DOHH2 (cell line): ENCODE measurements around the gene LRPPRC.

ENCODE experiments used
- H3F3A ChIP-seq: fragments of 200-600 bp; sonication (generic), shearing (Covaris generic); 2 replicates; pipeline ENCODE4 v1.6.0; 2016; ENCODE audit warnings: antibody characterized with exemption, mild to moderate bottlenecking; ENCODE audit not compliant: control insufficient read depth, insufficient read depth
- H3K27ac ChIP-seq: fragments of 200-600 bp; sonication (generic); 2 replicates; pipeline ENCODE4 v1.5.1; 2014; ENCODE audit warnings: low read depth, mild to moderate bottlenecking, low read length, moderate library complexity
- H3K27me3 ChIP-seq: fragments of 200-600 bp; sonication (generic); 2 replicates; pipeline ENCODE4 v1.6.1; 2014; ENCODE audit warnings: mild to moderate bottlenecking, low read length, mixed read lengths; ENCODE audit not compliant: control insufficient read depth
- H3K36me3 ChIP-seq: fragments of 200-600 bp; sonication (generic); 2 replicates; pipeline ENCODE4 v1.6.1; 2014; ENCODE audit warnings: mild to moderate bottlenecking, low read length, moderate library complexity, mixed read lengths; ENCODE audit not compliant: control insufficient read depth
- H3K4me1 ChIP-seq: fragments of 200-600 bp; sonication (generic); 2 replicates; pipeline ENCODE4 v1.6.1; 2014; ENCODE audit warnings: mild to moderate bottlenecking, low read length, mixed read lengths; ENCODE audit not compliant: control insufficient read depth
- H3K4me2 ChIP-seq: fragments of 200-600 bp; sonication (generic); 2 replicates; pipeline ENCODE4 v1.6.0; 2014; ENCODE audit warnings: mild to moderate bottlenecking, low read length, moderate library complexity
- H3K4me3 ChIP-seq: fragments of 200-600 bp; sonication (generic); 2 replicates; pipeline ENCODE4 v1.5.1; 2014; ENCODE audit warnings: mild to moderate bottlenecking, low read length, mixed read lengths
- H3K79me2 ChIP-seq: fragments of 200-600 bp; sonication (generic); 2 replicates; pipeline ENCODE4 v1.6.1; 2014; ENCODE audit warnings: mild to moderate bottlenecking, low read length, mixed read lengths; ENCODE audit not compliant: control insufficient read depth
- H3K9me2 ChIP-seq: fragments of 200-600 bp; sonication (generic); replicated peaks from 2 replicates; pipeline ENCODE4 v1.6.1; 2014; ENCODE audit warnings: mild to moderate bottlenecking, low read length, mixed read lengths; ENCODE audit not compliant: control insufficient read depth
- H3K9me3 ChIP-seq: fragments of 200-600 bp; sonication (generic); 2 replicates; pipeline ENCODE4 v1.6.1; 2014; ENCODE audit warnings: antibody characterized with exemption, low read length, mixed read lengths; ENCODE audit not compliant: control insufficient read depth, insufficient read depth
- H4K20me1 ChIP-seq: fragments of 200-600 bp; sonication (generic); 2 replicates; pipeline ENCODE4 v1.6.0; 2014; ENCODE audit warnings: low read depth, mild to moderate bottlenecking, antibody characterized with exemption, low read length, moderate library complexity; ENCODE audit not compliant: control insufficient read depth, insufficient read depth
- CTCF ChIP-seq: fragments of 200-600 bp; sonication (generic); IDR thresholded peaks from one replicate; pipeline ENCODE4 v1.5.1; 2014; ENCODE audit warnings: antibody characterized with exemption, mild to moderate bottlenecking, low read depth, low read length; ENCODE audit not compliant: poor library complexity, severe bottlenecking
- EZH2phosphoT487 ChIP-seq: fragments of 200-600 bp; sonication (generic); IDR thresholded peaks from 2 replicates; pipeline ENCODE4 v1.6.1; 2017; ENCODE audit warnings: borderline replicate concordance, mild to moderate bottlenecking, antibody characterized with exemption, low read length, moderate library complexity, mixed read lengths

The LRPPRC gene

GRCh38 chr2:43989545-43989944 lies 6.2 kb downstream of the LRPPRC start:
- peaks cover 82% of the 10 kb centered on the region for H3K36me3 ChIP-seq
- no peaks in the 10 kb centered on the region for H3K9me2 ChIP-seq

GRCh38 chr2:43986600-43986999 lies 9.2 kb downstream of the LRPPRC start:
- peaks cover 11% of the 10 kb centered on the region; the same call in 1 of the 2 replicates for H4K20me1 ChIP-seq
- no peaks in the 10 kb centered on the region for H3K27me3 ChIP-seq
- no peak overlapping the region for H3K27ac ChIP-seq
- peaks cover 98% of the 10 kb centered on the region for H3K79me2 ChIP-seq
- H3F3A ChIP-seq, result peaks cover 3% of the 10 kb centered on the region
- H3K4me3 ChIP-seq, result no peak overlapping the region
- H3K4me2 ChIP-seq, result no peak overlapping the region
- H3K4me1 ChIP-seq, result peaks cover under 1% of the 10 kb centered on the region
- H3K36me3 ChIP-seq, result peaks cover 79% of the 10 kb centered on the region
- no peaks in the 10 kb centered on the region for H3K9me2 ChIP-seq
- no peaks in the 10 kb centered on the region for H3K9me3 ChIP-seq
- TF ChIP-seq CTCF (no peak), EZH2phosphoT487 (no peak)

More at GRCh38 chr2:43989545-43989944, 6.2 kb downstream of the LRPPRC start:
- H3K4me3 ChIP-seq, result no peak overlapping the region
- H3K4me2 ChIP-seq, result no peak overlapping the region
- H3K27ac ChIP-seq, result no peak overlapping the region
- TF ChIP-seq EZH2phosphoT487 (no peak), CTCF (no peak)
- peaks cover 1% of the 10 kb centered on the region for H3F3A ChIP-seq
- H4K20me1 ChIP-seq, result peaks cover 39% of the 10 kb centered on the region
- H3K9me3 ChIP-seq, result no peaks in the 10 kb centered on the region
- H3K4me1 ChIP-seq, result peaks cover 29% of the 10 kb centered on the region
- no peaks in the 10 kb centered on the region for H3K27me3 ChIP-seq
- H3K79me2 ChIP-seq, result peaks cover 99% of the 10 kb centered on the region

GRCh38 chr2:43985359-43985758 lies 10.4 kb downstream of the LRPPRC start:
- Histone ChIP-seq H3K27me3 (no peaks in the 10 kb centered on the region), H3K4me2 (no peak overlapping the region), H3K27ac (no peak overlapping the region), H3K4me3 (no peak overlapping the region), H3K4me1 (no peaks in the 10 kb centered on the region), H4K20me1 (peaks cover 7% of the 10 kb centered on the region; the same call in 1 of the 2 replicates), H3K79me2 (peaks cover 97% of the 10 kb centered on the region), H3F3A (peaks cover 7% of the 10 kb centered on the region), H3K9me2 (no peaks in the 10 kb centered on the region), H3K9me3 (no peaks in the 10 kb centered on the region), H3K36me3 (peaks cover 81% of the 10 kb centered on the region)
- TF ChIP-seq CTCF, result no peak
- TF ChIP-seq EZH2phosphoT487, result no peak

- Histone ChIP-seq H3K79me2 (peaks cover 93% of the 10 kb centered on the region), H3K9me2 (no peaks in the 10 kb centered on the region), H3F3A (peaks cover 7% of the 10 kb centered on the region), H3K4me2 (no peak overlapping the region), H3K9me3 (no peaks in the 10 kb centered on the region), H3K4me3 (no peak overlapping the region), H4K20me1 (peaks cover 4% of the 10 kb centered on the region; the same call in 1 of the 2 replicates), H3K4me1 (no peaks in the 10 kb centered on the region), H3K27me3 (no peaks in the 10 kb centered on the region), H3K27ac (no peak overlapping the region), H3K36me3 (peaks cover 81% of the 10 kb centered on the region)
- no peak for TF ChIP-seq CTCF
- TF ChIP-seq EZH2phosphoT487, result no peak
Observed at GRCh38 chr2:43984533-43984932, 11.3 kb downstream of the LRPPRC start.
